Activated B cell treated with CpG ODN at 0.5 μM for 24 hours (primary cell): ENCODE data around the gene ICE1. TPM values are rescaled to one million over a fixed set of nuclear protein-coding genes. Genes with fewer than 3 reads are reported as not detected.

Experiments
- ATAC-seq: fragments of 200-7000 bp; cut with Tn5 transposase; one replicate; pipeline ENCODE4 v1.10.0; 2021; ENCODE audit warnings: low read depth, mild to moderate bottlenecking, moderate library complexity
- CTCF ChIA-PET: fragments of 350-600 bp; sonication (Branson Sonifier 250); formaldehyde crosslinking; loops from one replicate; lab custom pipeline; 2021; ENCODE audit warnings: antibody characterized with exemption; lab: Charles Lee
- POLR2A ChIA-PET: fragments of 350-600 bp; sonication (Branson Sonifier 250); formaldehyde crosslinking; loops from one replicate; lab custom pipeline; 2021; ENCODE audit warnings: antibody characterized with exemption; lab: Charles Lee
- DNase-seq: peaks from one replicate; pipeline ENCODE4 v3.0.0; 2022
- H3K27ac Mint-ChIP-seq: one replicate; pipeline ENCODE4 v1.8.0; 2020; ENCODE audit warnings: mixed read lengths
- H3K27me3 Mint-ChIP-seq: one replicate; pipeline ENCODE4 v1.8.0; 2021; ENCODE audit warnings: mixed read lengths
- H3K36me3 Mint-ChIP-seq: one replicate; pipeline ENCODE4 v1.8.0; 2021; ENCODE audit warnings: low read depth, mixed read lengths
- H3K4me1 Mint-ChIP-seq: one replicate; pipeline ENCODE4 v1.8.0; 2021; ENCODE audit warnings: mixed read lengths
- H3K4me3 Mint-ChIP-seq: one replicate; pipeline ENCODE4 v1.8.0; 2020; ENCODE audit warnings: mild to moderate bottlenecking, mixed read lengths
- H3K9me3 Mint-ChIP-seq: one replicate; pipeline ENCODE4 v1.8.0; 2020; ENCODE audit warnings: mixed read lengths
- intact Hi-C: fragments of 100-400 bp; cut with micrococcal nuclease; formaldehyde crosslinking; loops from one replicate; pipeline ENCODE4 v1.15.1; 2024
- total RNA-seq: library from RNA; stranded (reverse); gene quantifications from 2 replicates; pipeline ENCODE4 v1.2.3, GENCODE V29; 2022
- TF ChIP-seq, protein P1 (sequence below): fragments of 200-600 bp; IDR thresholded peaks from one replicate; pipeline ENCODE4 v1.8.0; 2022; ENCODE audit warnings: antibody characterized with exemption, mild to moderate bottlenecking

ICE1 gene
- total RNA-seq, 1 donor from 2014 or later = 36.8 TPM

DNA sequence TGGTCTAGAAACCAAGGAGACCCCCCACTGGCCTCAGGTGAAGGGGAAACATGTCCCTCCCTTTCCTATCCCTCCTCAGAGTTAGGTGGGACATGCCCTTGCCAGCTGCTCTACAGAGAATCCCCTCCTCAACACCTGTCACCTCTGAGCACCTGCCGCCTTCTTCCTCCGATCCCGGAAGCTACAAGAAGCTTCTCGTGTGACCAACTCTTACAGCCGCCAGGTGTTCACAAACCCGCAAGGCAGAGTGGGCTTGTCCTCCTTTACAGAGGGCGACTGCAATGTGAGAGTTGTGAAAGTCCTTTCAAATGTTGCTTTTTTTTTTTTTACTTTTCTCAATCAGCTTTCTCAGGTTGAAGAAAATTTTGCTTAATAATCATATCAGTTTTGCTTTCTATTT lies 3.7 kb upstream of the ICE1 start:
- H3K4me1 Mint-ChIP-seq = peaks cover 15% of the 10 kb centered on the region
- intact Hi-C loops = no loop called here
- ATAC-seq = no peak
- H3K27me3 Mint-ChIP-seq = no peaks in the 10 kb centered on the region
- H3K36me3 Mint-ChIP-seq = peaks cover 12% of the 10 kb centered on the region
- POLR2A ChIA-PET = no interaction called here
- no peak overlapping the region for H3K27ac Mint-ChIP-seq
- CTCF ChIA-PET = interaction anchor here (1.6 to 2.3 kb wide), 3 partner anchors 276 to 539 kb away, joined by 4 to 12 read pairs (median 6); no protein-coding TSS in a partner anchor
- H3K9me3 Mint-ChIP-seq = no peaks in the 10 kb centered on the region
- no peak overlapping the region for H3K4me3 Mint-ChIP-seq
- TF ChIP-seq, protein P1, sequence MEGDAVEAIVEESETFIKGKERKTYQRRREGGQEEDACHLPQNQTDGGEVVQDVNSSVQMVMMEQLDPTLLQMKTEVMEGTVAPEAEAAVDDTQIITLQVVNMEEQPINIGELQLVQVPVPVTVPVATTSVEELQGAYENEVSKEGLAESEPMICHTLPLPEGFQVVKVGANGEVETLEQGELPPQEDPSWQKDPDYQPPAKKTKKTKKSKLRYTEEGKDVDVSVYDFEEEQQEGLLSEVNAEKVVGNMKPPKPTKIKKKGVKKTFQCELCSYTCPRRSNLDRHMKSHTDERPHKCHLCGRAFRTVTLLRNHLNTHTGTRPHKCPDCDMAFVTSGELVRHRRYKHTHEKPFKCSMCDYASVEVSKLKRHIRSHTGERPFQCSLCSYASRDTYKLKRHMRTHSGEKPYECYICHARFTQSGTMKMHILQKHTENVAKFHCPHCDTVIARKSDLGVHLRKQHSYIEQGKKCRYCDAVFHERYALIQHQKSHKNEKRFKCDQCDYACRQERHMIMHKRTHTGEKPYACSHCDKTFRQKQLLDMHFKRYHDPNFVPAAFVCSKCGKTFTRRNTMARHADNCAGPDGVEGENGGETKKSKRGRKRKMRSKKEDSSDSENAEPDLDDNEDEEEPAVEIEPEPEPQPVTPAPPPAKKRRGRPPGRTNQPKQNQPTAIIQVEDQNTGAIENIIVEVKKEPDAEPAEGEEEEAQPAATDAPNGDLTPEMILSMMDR = no peak
- DNase-seq = no peak

DNA sequence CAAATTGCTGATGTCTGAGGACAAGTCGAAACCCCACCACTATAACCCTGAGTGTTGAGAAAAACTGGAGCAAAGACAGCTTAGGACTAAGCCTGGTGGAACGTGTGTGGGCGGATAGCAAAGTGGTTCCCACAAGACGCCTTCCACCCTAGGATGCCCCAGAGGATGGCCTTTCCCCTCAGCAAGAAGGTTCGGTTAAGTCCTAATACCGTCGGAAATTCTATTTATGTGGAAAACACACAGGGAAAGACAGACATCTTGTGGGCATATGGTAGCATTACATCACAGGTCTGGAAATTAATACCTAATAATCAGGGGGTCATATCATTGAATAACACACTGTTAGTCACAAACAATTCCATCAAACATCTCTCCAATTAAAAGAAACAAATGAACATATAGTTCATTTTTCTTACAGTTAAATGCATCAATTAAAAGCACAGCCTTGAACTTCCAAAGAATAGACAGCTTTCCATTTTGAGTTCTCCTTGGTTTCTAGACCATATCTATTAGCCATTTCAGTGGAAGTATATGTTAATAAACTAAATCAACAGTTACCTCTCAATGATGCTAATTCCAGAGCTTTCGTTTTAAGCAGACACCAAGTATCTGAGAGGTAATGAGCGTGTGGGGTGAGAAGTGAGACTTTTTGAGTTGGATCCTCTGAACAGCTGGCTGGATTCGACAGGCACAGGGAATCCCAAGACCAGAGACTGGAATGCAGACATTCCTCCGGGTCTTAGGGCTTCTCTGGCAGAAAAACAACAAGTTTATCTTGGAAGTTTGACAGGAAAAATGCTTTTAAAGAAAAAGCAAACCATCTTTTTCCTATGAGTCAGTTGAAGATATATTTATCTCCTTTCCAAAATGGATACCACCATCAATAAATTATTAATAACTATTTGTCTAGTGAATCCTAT lies 2.9 kb upstream of the ICE1 start:
- Mint-ChIP-seq H3K4me1 (peaks cover 15% of the 10 kb centered on the region), H3K9me3 (no peaks in the 10 kb centered on the region), H3K27ac (no peak overlapping the region), H3K27me3 (no peaks in the 10 kb centered on the region), H3K4me3 (no peak overlapping the region), H3K36me3 (peaks cover 12% of the 10 kb centered on the region)
- ChIA-PET POLR2A (no interaction called here), CTCF (interaction anchor here (0.6 to 2.3 kb wide), 4 partner anchors 38 to 540 kb away, joined by 3 to 12 read pairs (median 5); no protein-coding TSS in a partner anchor)
- ATAC-seq (no peak), DNase-seq (no peak)
- TF ChIP-seq, protein P1 = no peak
- intact Hi-C loops = loop anchor here (5.0 kb wide), 1 partner anchor 1063 kb away; no protein-coding TSS in a partner anchor

DNA sequence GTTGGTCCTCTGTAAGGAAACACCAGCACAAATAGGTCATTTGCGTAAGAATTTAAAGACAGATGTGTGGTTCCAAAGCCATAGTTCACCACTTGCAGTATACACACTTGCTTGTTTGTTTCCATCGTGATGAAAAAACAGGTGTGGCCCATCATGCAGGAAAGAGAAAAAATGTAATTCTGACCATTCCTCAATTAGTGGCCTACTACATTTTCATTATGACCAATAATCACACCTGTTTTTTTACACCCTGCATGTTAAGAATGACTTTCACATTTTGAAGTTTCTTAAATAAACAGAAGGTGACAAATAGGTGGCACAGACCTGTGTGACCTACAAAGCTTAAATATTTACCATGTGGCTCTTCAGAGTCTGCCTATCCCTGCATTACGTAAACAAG lies 2.2 kb upstream of the ICE1 start:
- TF ChIP-seq, protein P1 = no peak
- intact Hi-C loops = loop anchor here (5.0 kb wide), 1 partner anchor 1062 kb away; no protein-coding TSS in a partner anchor
- ChIA-PET POLR2A (no interaction called here), CTCF (interaction anchor here (0.6 to 2.3 kb wide), 4 partner anchors 39 to 541 kb away, joined by 3 to 12 read pairs (median 5); no protein-coding TSS in a partner anchor)
- peaks cover 12% of the 10 kb centered on the region for H3K36me3 Mint-ChIP-seq
- H3K27ac Mint-ChIP-seq = no peak overlapping the region
- no peak for ATAC-seq
- peak overlapping the region; percentile 96 for H3K4me3 Mint-ChIP-seq
- peaks cover 15% of the 10 kb centered on the region for H3K4me1 Mint-ChIP-seq
- no peak for DNase-seq
- H3K27me3 Mint-ChIP-seq = no peaks in the 10 kb centered on the region
- H3K9me3 Mint-ChIP-seq = no peaks in the 10 kb centered on the region

DNA sequence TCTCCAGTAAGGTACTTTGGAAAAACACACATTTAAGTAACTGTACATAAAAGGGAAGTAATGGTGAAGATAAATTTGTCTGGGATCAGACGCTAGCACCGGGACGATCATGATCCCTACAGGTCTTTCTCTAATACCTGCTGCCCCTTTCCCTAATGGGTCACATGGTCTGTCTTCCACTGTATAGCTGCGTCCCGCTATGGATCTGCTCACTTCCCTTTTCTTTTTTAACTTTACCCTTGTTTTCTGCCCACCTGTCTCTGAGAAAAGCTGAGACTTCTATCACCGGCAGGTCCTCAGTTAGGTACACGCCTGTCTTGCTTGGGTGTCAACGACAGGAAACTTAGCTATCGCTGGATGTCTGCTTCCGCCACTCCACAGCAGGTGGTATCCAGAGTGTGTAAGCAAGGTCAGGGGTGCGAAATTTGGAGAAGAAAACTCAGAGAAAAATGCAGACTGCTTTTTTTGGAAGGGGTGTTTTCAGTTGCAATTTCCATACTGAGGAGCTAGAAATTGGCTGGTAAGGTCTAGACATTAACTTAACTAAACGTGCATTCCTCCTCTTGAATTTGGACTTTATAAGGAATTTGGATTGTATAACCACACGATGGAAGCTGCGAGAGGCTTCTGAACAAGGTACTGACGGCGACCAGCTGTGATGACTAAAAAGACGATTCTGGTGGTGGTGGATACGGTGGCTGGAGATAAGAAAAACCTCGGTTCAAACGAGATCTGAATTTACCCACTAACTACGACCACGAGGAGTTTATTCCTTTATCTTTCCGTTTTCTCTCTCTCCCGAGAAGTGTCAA lies 1.1 kb upstream of the ICE1 start:
- CTCF ChIA-PET = interaction anchor here (2.1 kb wide), 1 partner anchor 76 kb away, joined by 4 read pairs; no protein-coding TSS in a partner anchor
- H3K27me3 Mint-ChIP-seq = no peaks in the 10 kb centered on the region
- POLR2A ChIA-PET = interaction anchor here (0.6 to 2.2 kb wide), 6 partner anchors 273 to 1315 kb away, joined by 3 to 19 read pairs (median 6); partner anchors contain the start of genes MED10, NSUN2, SRD5A1 and TENT4A
- TF ChIP-seq, protein P1 = no peak
- no peaks in the 10 kb centered on the region for H3K9me3 Mint-ChIP-seq
- H3K36me3 Mint-ChIP-seq = peaks cover 12% of the 10 kb centered on the region
- ATAC-seq = no peak
- H3K4me3 Mint-ChIP-seq = peak overlapping the region; percentile 96
- H3K27ac Mint-ChIP-seq = peak overlapping the region; percentile 95
- DNase-seq = no peak
- H3K4me1 Mint-ChIP-seq = peaks cover 15% of the 10 kb centered on the region
- intact Hi-C loops = loop anchor here (5.0 kb wide), 1 partner anchor 1061 kb away; no protein-coding TSS in a partner anchor
